SK-N-MC (cell line): Measurements from ENCODE around the gene FAM13A.

Experiments used
- EZH2 ChIP-seq: fragments of 200-600 bp; sonication (generic); IDR thresholded peaks from one replicate; pipeline ENCODE4 v1.6.1; 2017; ENCODE audit warnings: antibody characterized with exemption
- POLR2AphosphoS5 ChIP-seq: IDR thresholded peaks from 2 replicates; pipeline ENCODE4 v1.6.1; 2012; ENCODE audit warnings: mild to moderate bottlenecking, low read depth, low read length, borderline replicate concordance

DNA sequence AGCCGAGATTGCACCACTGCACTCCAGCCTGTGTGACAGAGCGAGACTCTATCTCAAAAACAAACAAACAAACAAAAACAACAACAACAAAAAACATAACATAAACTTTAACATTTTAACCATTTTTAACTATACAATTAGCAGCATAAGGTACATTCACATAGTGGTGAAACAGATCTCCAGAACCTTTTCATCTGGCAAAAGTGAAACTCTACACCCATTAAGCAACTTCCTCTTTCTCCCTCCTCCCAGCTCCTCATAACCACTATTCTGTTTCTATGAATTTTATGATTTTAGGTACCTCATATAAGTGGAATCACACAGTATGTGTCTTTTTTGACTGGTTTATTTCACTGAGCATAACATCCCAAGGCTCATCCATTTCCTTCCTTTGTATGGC lies 103.6 kb downstream of the FAM13A start:
- TF ChIP-seq POLR2AphosphoS5 (no peak), EZH2 (no peak)
